Neuronal stem cell (in vitro differentiated cells): Measurements from ENCODE around the gene MEIS2.

Experiments used
- DNase-seq: peaks from one replicate; pipeline ENCODE4 v3.0.0-alpha.2; 2013; ENCODE audit warnings: low spot score
- H2AFZ ChIP-seq: one replicate; pipeline ENCODE4 v1.6.1; 2013; ENCODE audit warnings: mild to moderate bottlenecking, low read length, inconsistent platforms
- H2AK5ac ChIP-seq: 2 replicates; pipeline ENCODE4 v1.6.1; 2013; ENCODE audit warnings: low read depth, mild to moderate bottlenecking, inconsistent platforms, low read length, moderate library complexity, mixed read lengths
- H2BK120ac ChIP-seq: 2 replicates; pipeline ENCODE4 v1.6.1; 2013; ENCODE audit warnings: low read depth, mild to moderate bottlenecking, inconsistent platforms, low read length, moderate library complexity, mixed read lengths
- H2BK12ac ChIP-seq: one replicate; pipeline ENCODE4 v1.6.1; 2013; ENCODE audit warnings: low read length, inconsistent platforms
- H2BK15ac ChIP-seq: 2 replicates; pipeline ENCODE4 v1.6.1; 2013; ENCODE audit warnings: mild to moderate bottlenecking, low read length, inconsistent platforms, mixed read lengths
- H2BK5ac ChIP-seq: one replicate; pipeline ENCODE4 v1.6.1; 2013; ENCODE audit warnings: inconsistent platforms, mild to moderate bottlenecking, low read length, moderate library complexity
- H3K14ac ChIP-seq: one replicate; pipeline ENCODE4 v1.6.1; 2013; ENCODE audit warnings: low read length, inconsistent platforms
- H3K18ac ChIP-seq: 2 replicates; pipeline ENCODE4 v1.6.1; 2013; ENCODE audit warnings: low read length, inconsistent platforms
- H3K23ac ChIP-seq: 2 replicates; pipeline ENCODE4 v1.6.1; 2013; ENCODE audit warnings: low read depth, mild to moderate bottlenecking, mixed read lengths, low read length, inconsistent platforms; ENCODE audit not compliant: poor library complexity
- H3K27ac ChIP-seq: replicated peaks from 3 replicates; pipeline ENCODE4 v1.5.1; 2013; ENCODE audit warnings: low read length, inconsistent platforms
- H3K27me3 ChIP-seq, 3 experiments: 2 replicates each; pipeline ENCODE4 v1.6.1; 2013; ENCODE audit warnings: low read length in 3 of 3, mild to moderate bottlenecking in 2 of 3, inconsistent platforms in 1 of 3, low read depth in 1 of 3, mixed read lengths in 1 of 3, moderate library complexity in 1 of 3; ENCODE audit not compliant: control insufficient read depth in 3 of 3, insufficient read depth in 3 of 3
- H3K36me3 ChIP-seq, 2 donors: replicated peaks in 1 of 2; 2 replicates each; pipeline ENCODE4 v1.6.1; 2013; ENCODE audit warnings: low read length in 2 of 2; ENCODE audit not compliant: control insufficient read depth in 2 of 2, insufficient read depth in 2 of 2
- H3K4ac ChIP-seq: 2 replicates; pipeline ENCODE4 v1.6.1; 2013; ENCODE audit warnings: inconsistent platforms, mild to moderate bottlenecking, low read length, moderate library complexity
- H3K4me1 ChIP-seq, 2 donors: 1 replicate in 1 of 2; 2 replicates in 1 of 2; pipeline ENCODE4 v1.6.1; 2013; ENCODE audit warnings: low read length in 2 of 2, low read depth in 1 of 2; ENCODE audit not compliant: control insufficient read depth in 2 of 2, insufficient read depth in 1 of 2
- H3K4me2 ChIP-seq: one replicate; pipeline ENCODE4 v1.6.1; 2013; ENCODE audit warnings: mild to moderate bottlenecking, low read length, inconsistent platforms; ENCODE audit not compliant: insufficient read depth, poor library complexity, severe bottlenecking
- H3K4me3 ChIP-seq, 2 donors: 2 replicates each; pipeline ENCODE4 v1.5.1; 2013; ENCODE audit warnings: low read length in 2 of 2, mild to moderate bottlenecking in 2 of 2, inconsistent platforms in 1 of 2, moderate library complexity in 1 of 2
- H3K79me1 ChIP-seq: one replicate; pipeline ENCODE4 v1.6.1; 2013; ENCODE audit warnings: low read depth, mild to moderate bottlenecking, inconsistent platforms, low read length, moderate library complexity
- H3K9ac ChIP-seq: one replicate; pipeline ENCODE4 v1.6.1; 2013; ENCODE audit warnings: mild to moderate bottlenecking, low read depth, low read length, inconsistent platforms; ENCODE audit not compliant: poor library complexity
- H3K9me3 ChIP-seq, 2 donors: replicated peaks in 1 of 2; 2 replicates each; pipeline versions ENCODE3 to v1.6.1; 2013; ENCODE audit warnings: low read length in 2 of 2, mild to moderate bottlenecking in 2 of 2, inconsistent platforms in 1 of 2, low read depth in 1 of 2, mixed read lengths in 1 of 2, moderate library complexity in 1 of 2; ENCODE audit not compliant: control insufficient read depth in 2 of 2, insufficient read depth in 1 of 2
- H4K8ac ChIP-seq: one replicate; pipeline ENCODE4 v1.6.1; 2013; ENCODE audit warnings: low read depth, mild to moderate bottlenecking, inconsistent platforms, low read length, moderate library complexity
- H4K91ac ChIP-seq: one replicate; pipeline ENCODE4 v1.6.1; 2013; ENCODE audit warnings: low read length, low read depth, mild to moderate bottlenecking, inconsistent platforms; ENCODE audit not compliant: poor library complexity
- WGBS, 2 donors: extraction: QIAGEN DNeasy Blood & Tissue Kit; methylation state at CpG; one replicate each; pipeline ENCODE4 v1.1.7; 2013; ENCODE audit warnings: missing lambda C conversion rate in 2 of 2, mixed read lengths in 1 of 2; ENCODE audit not compliant: insufficient read length in 2 of 2, insufficient replicate concordance in 1 of 2; ENCODE audit errors: extremely low coverage in 2 of 2; 5-methylcytosine and 5-hydroxymethylcytosine counted together

Gene MEIS2

DNA sequence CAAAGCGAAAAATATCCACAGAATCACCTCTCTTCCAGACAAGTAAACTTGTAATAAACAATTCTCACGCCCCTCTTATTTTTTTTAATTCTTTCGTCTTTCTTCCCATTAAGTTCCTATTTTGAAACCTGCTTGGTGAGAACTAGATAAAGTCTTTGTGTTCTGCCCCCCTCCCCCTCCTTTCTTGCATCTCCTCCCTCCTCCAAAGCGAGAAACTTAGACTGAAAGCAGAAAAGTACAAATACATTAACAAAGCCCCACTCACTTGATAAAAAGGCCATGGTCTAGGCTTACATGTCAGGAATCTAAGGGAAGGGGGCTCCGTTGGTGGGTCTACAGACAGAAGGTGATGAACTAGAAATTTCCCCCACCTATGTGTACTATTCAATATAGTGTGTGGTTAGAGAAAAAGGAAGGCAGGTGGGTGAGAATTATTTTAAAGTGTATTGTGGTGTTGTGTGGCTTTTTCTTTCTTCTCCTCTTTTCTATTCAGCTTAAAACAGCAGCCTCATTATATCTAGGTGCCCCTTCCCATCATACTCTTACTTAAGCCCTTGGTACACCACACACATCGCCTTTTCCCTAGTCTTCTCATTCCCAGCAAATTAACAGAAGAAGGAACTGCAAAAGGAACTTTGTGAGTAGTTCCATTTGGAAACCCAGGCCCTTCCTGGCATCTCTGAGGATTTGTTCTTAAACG is 215.3 kb downstream of the MEIS2 start:
- Histone ChIP-seq H2BK5ac (no peak overlapping the region), H3K27me3 (peaks cover 8 to 71% (median 52%) of the 10 kb centered on the region in 3 experiments), H3K4me1 (peaks cover 8 to 22% of the 10 kb centered on the region in 2 donors), H3K23ac (no peak overlapping the region), H3K27ac (no peak overlapping the region), H2BK12ac (no peak overlapping the region), H4K91ac (no peak overlapping the region), H3K9ac (no peak overlapping the region), H4K8ac (no peak overlapping the region), H3K79me1 (no peaks in the 10 kb centered on the region), H3K14ac (no peak overlapping the region), H2AK5ac (no peak overlapping the region), H3K4ac (no peak overlapping the region), H3K4me3 (no peak overlapping the region), H2BK120ac (no peak overlapping the region), H3K9me3 (peaks cover 0 to 3% of the 10 kb centered on the region in 2 donors), H3K4me2 (no peak overlapping the region), H3K36me3 (no peaks in the 10 kb centered on the region), H2BK15ac (no peak overlapping the region), H2AFZ (no peak overlapping the region), H3K18ac (no peak overlapping the region)
- peak; percentile 17 for DNase-seq
- no CpG with 5 or more reads among the region's 7 CpGs for WGBS, 2 donors

DNA sequence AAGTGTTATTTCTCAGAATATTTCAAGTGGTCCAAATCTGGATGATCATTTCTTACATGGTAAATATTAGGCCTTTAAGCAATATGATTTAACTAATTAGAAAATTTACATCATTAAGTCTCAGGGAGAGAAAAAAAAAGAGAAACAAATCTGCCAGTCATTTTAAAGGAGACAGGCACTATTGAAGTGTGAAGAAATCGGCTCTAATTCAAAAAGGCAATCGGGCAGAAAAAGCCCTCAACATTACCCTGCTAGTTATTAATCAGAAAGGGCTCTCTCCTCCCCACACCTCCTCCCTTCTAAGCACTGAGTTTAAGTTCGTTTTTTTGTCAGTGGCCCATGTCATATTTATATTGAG is 215.9 kb downstream of the MEIS2 start:
- no peaks in the 10 kb centered on the region for H3K79me1 ChIP-seq
- no peak overlapping the region for H2AFZ ChIP-seq
- H3K23ac ChIP-seq, result no peak overlapping the region
- H3K4me3 ChIP-seq, result no peak overlapping the region
- H2BK15ac ChIP-seq, result no peak overlapping the region
- no peak overlapping the region for H2BK120ac ChIP-seq
- no peak overlapping the region for H3K27ac ChIP-seq
- no peak overlapping the region for H3K4me2 ChIP-seq
- no peak overlapping the region for H3K14ac ChIP-seq
- H3K4ac ChIP-seq, result no peak overlapping the region
- peaks cover 0 to 3% of the 10 kb centered on the region in 2 donors for H3K9me3 ChIP-seq
- peaks cover 8 to 22% of the 10 kb centered on the region in 2 donors for H3K4me1 ChIP-seq
- no peak overlapping the region for H2AK5ac ChIP-seq
- H2BK12ac ChIP-seq, result no peak overlapping the region
- no peak overlapping the region for H3K18ac ChIP-seq
- H4K91ac ChIP-seq, result no peak overlapping the region
- H2BK5ac ChIP-seq, result no peak overlapping the region
- H3K36me3 ChIP-seq, result no peaks in the 10 kb centered on the region
- peaks cover 10 to 71% (median 58%) of the 10 kb centered on the region in 3 experiments for H3K27me3 ChIP-seq
- no peak for DNase-seq
- no CpG with 5 or more reads among the region's 3 CpGs for WGBS, 2 donors
- no peak overlapping the region for H3K9ac ChIP-seq
- no peak overlapping the region for H4K8ac ChIP-seq

DNA sequence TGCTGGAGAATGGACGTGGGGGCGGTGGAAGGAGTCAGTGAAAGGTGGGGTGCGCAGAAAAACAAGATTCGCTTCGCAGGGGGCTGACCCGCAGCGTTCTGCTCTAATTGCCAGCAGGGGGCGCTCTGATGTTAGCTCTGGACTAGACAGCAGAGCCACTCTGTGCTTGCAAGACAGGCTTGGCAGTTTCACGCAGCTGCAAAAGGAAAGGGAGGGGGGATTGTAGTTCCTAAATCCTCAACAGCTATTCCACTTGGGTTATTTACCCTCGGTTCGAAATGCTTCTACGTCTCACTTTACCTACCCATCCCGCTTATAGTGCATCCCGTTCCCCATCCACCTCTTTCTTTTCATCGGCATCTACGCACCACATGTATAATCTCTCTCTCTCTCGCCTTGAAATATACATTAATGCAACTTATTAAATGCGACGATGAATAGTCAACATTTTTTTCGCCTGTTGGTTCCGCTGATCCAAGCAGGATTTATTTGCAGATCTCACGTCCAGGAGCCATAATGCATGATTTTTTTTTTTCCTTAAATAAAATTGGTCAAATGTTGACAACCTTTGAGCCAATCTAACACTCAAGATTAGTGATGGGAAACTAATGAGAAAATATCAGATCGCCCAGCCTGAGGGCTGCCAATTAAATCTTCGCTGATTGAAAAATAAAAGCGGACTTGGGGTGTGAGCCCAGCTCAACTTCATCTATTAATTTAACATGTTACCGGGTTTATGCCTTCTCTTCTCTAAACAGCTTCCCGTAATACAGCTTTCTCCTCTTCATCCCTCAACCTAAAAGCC is 216.4 kb downstream of the MEIS2 start:
- H3K4me1 ChIP-seq, result peaks cover 8 to 23% of the 10 kb centered on the region in 2 donors
- H3K27me3 ChIP-seq, result peaks cover 16 to 71% (median 64%) of the 10 kb centered on the region in 3 experiments
- no peak overlapping the region for H3K14ac ChIP-seq
- no peak overlapping the region for H4K8ac ChIP-seq
- no peak overlapping the region for H3K27ac ChIP-seq
- H2AK5ac ChIP-seq, result no peak overlapping the region
- H3K79me1 ChIP-seq, result no peaks in the 10 kb centered on the region
- no peak overlapping the region for H2BK5ac ChIP-seq
- no peak overlapping the region for H3K18ac ChIP-seq
- no peak overlapping the region for H3K4ac ChIP-seq
- no peak overlapping the region for H3K23ac ChIP-seq
- DNase-seq, result peak; percentile 94
- no peak overlapping the region for H4K91ac ChIP-seq
- H3K36me3 ChIP-seq, result no peaks in the 10 kb centered on the region
- H3K9me3 ChIP-seq, result peaks cover 0 to 3% of the 10 kb centered on the region in 2 donors
- H3K4me2 ChIP-seq, result peak overlapping the region; percentile 51
- H3K9ac ChIP-seq, result no peak overlapping the region
- no CpG with 5 or more reads among the region's 27 CpGs for WGBS, 2 donors
- H2BK120ac ChIP-seq, result no peak overlapping the region
- no peak overlapping the region for H2BK12ac ChIP-seq
- peak overlapping the region in 1 of 2 donors; percentile 30 for H3K4me3 ChIP-seq
- H2BK15ac ChIP-seq, result no peak overlapping the region
- no peak overlapping the region for H2AFZ ChIP-seq

DNA sequence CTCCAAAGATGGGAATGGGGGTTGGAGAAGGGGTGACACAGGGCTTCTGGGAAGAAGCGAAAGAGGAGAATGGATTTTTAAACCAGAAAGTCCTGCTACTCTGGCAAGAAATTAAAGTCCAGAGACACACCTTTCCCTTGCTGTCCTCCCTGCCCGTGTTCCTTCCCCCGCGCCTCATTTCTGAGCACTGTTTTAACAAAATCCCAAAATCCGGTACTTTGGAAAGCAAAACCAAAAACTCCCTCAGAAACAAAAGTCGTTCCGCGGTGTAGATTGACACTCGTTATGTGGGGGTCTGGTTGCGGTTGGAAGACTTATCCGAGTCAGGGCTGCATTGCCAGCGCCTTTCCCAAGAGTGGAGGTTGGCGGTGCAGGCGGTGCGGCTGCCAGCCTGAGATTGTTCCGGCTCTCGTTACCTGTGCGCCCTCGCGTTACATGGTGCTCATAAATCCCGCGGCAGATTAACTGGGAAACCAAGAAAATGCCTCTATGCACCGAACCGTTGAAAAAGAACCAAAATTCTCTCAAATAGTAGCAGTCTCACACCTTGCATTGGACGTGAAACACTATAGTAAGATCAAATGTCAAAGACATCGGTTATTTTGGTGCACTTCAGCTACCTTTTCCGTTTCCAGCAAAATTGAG is 217.7 kb downstream of the MEIS2 start:
- no peak overlapping the region for H3K4me3 ChIP-seq
- peaks cover 8 to 29% of the 10 kb centered on the region in 2 donors for H3K4me1 ChIP-seq
- H3K18ac ChIP-seq, result no peak overlapping the region
- H2AFZ ChIP-seq, result no peak overlapping the region
- no peak overlapping the region for H3K23ac ChIP-seq
- H3K9me3 ChIP-seq, result peaks cover 0 to 3% of the 10 kb centered on the region in 2 donors
- peaks cover 21 to 65% (median 60%) of the 10 kb centered on the region in 3 experiments for H3K27me3 ChIP-seq
- no peak overlapping the region for H2BK12ac ChIP-seq
- no peak overlapping the region for H3K27ac ChIP-seq
- H3K14ac ChIP-seq, result no peak overlapping the region
- H3K79me1 ChIP-seq, result no peaks in the 10 kb centered on the region
- no peak overlapping the region for H4K8ac ChIP-seq
- no CpG with 5 or more reads among the region's 27 CpGs for WGBS, 2 donors
- H4K91ac ChIP-seq, result no peak overlapping the region
- no peak overlapping the region for H3K4me2 ChIP-seq
- no peak overlapping the region for H2BK5ac ChIP-seq
- H2BK15ac ChIP-seq, result no peak overlapping the region
- no peaks in the 10 kb centered on the region for H3K36me3 ChIP-seq
- H3K4ac ChIP-seq, result no peak overlapping the region
- no peak overlapping the region for H2BK120ac ChIP-seq
- H2AK5ac ChIP-seq, result no peak overlapping the region
- peak; percentile 41 for DNase-seq
- no peak overlapping the region for H3K9ac ChIP-seq
